Stimulated activated naive CD4-positive, alpha-beta T cell treated with Interleukin-2 at 50 U/mL for 16 hours (primary cell): Measurements from ENCODE around the gene ARHGAP9.
A peak's percentile ranks its signal among the peaks of the same experiment; 100 is the strongest.
"Not testable (repeated sequence)": the region's sequence is repeated elsewhere in the genome, so short reads cannot be mapped to it uniquely, and the experiment has no call there.

Experiments
- DNase-seq: peaks from one replicate; lab custom pipeline; 2025; lab: John Stamatoyannopoulos, UW

ARHGAP9 gene

GRCh38 chr12:57479376-57480115, at the start of gene ARHGAP9:
Gene ARHGAP9, minus strand, starts transcription at chr12:57479866. Its CDS starts 460 bp downstream, at chr12:57479406.
- peak; percentile 62 for DNase-seq

GRCh38 chr12:57528831-57529555, 49.3 kb upstream of the ARHGAP9 start:
- no peak for DNase-seq

- DNase-seq = no peak
Measured at GRCh38 chr12:57528176-57528575, 48.5 kb upstream of the ARHGAP9 start.

GRCh38 chr12:57527184-57527583, 47.5 kb upstream of the ARHGAP9 start:
- DNase-seq = no peak

- no peak for DNase-seq
Measured at GRCh38 chr12:57526477-57527126, 46.9 kb upstream of the ARHGAP9 start.

- no peak for DNase-seq
Measured at GRCh38 chr12:57525615-57526383, 46.1 kb upstream of the ARHGAP9 start.

- no peak for DNase-seq
Measured at GRCh38 chr12:57524814-57525614, 45.3 kb upstream of the ARHGAP9 start.

- no peak for DNase-seq
Measured at GRCh38 chr12:57523706-57524614, 44.3 kb upstream of the ARHGAP9 start.

- peak; percentile 67 for DNase-seq
Measured at GRCh38 chr12:57522887-57523705, 43.4 kb upstream of the ARHGAP9 start.

- peak; percentile 85 for DNase-seq
Measured at GRCh38 chr12:57522011-57522886, 42.6 kb upstream of the ARHGAP9 start, which contains the start of gene MBD6. Gene MBD6, plus strand, starts transcription at chr12:57522824. Its CDS starts 1,480 bp downstream, at chr12:57524304.

GRCh38 chr12:57521525-57522010, 41.9 kb upstream of the ARHGAP9 start:
- DNase-seq = peak; percentile 14

- DNase-seq = peak; percentile 99
Measured at GRCh38 chr12:57520053-57520818, 40.6 kb upstream of the ARHGAP9 start, which contains the start of gene DDIT3. Gene DDIT3, minus strand, starts transcription at chr12:57520514. Its CDS starts 3,108 bp downstream, at chr12:57517406.

GRCh38 chr12:57519796-57520052, 40.1 kb upstream of the ARHGAP9 start:
- DNase-seq = no peak

GRCh38 chr12:57518920-57519795, 39.5 kb upstream of the ARHGAP9 start:
- no peak for DNase-seq

- DNase-seq = no peak
Measured at GRCh38 chr12:57518176-57518919, 38.7 kb upstream of the ARHGAP9 start.

- not testable (repeated sequence) for DNase-seq
Measured at GRCh38 chr12:57517718-57518117, 38.1 kb upstream of the ARHGAP9 start.
